ENCODE measurements around the gene ASRGL1.
"Not testable (repeated sequence)": the region's sequence is repeated elsewhere in the genome, so short reads cannot be mapped to it uniquely, and the experiment has no call there.

The ASRGL1 gene

DNA sequence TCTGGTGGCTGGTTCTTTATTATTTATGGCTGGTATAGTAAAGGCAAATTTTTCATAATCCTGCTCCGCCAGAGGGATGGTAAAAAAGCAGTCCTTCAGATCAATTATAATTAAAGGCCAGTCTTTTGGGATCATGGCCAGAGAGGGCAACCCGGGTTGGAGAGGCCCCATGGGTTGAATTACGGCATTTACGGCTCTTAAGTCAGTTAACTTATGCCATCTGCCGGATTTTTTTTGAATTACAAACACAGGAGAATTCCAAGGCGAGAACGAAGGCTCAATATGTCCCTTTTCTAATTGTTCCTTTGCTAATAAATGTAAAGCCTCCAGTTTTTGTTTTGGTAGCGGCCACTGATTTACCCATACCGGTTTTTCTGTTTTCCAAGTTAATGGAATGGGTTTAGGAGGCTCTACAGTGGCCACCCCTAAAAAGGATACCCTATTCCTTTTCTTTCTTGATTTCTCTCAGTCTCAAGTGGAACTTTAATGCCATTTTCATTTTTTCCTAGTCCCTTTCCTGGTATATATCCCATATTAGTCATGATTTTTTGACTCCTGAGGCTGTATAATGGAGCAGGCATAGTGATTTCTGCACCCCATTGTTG, 41.3 kb downstream of the ASRGL1 start:
- H3K27ac ChIP-seq, result not testable (repeated sequence)
- TF ChIP-seq, protein P1, sequence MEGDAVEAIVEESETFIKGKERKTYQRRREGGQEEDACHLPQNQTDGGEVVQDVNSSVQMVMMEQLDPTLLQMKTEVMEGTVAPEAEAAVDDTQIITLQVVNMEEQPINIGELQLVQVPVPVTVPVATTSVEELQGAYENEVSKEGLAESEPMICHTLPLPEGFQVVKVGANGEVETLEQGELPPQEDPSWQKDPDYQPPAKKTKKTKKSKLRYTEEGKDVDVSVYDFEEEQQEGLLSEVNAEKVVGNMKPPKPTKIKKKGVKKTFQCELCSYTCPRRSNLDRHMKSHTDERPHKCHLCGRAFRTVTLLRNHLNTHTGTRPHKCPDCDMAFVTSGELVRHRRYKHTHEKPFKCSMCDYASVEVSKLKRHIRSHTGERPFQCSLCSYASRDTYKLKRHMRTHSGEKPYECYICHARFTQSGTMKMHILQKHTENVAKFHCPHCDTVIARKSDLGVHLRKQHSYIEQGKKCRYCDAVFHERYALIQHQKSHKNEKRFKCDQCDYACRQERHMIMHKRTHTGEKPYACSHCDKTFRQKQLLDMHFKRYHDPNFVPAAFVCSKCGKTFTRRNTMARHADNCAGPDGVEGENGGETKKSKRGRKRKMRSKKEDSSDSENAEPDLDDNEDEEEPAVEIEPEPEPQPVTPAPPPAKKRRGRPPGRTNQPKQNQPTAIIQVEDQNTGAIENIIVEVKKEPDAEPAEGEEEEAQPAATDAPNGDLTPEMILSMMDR (IDR thresholded peaks at IDR 0.05), result peak; percentile 42

DNA sequence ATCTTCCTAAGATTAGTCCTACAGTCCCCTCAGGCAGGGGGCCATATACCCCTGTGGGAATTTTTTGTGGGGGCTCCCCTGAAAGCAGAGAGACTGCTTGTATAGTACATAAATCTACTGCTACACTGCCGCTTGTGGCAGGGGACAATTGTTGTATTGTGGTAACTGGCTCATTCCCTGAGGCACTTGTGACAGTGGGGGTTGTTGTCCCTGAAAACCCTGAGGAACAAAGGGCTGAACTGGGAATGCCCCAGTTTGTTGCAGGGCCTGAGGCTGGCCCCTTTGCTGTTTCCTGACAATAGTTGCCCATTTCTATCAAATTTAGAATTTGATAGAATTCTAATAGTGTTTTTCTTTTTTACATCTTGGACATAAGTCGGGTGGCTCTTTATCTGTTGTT, 42.3 kb downstream of the ASRGL1 start:
- H3K27ac ChIP-seq, result not testable (repeated sequence)

DNA sequence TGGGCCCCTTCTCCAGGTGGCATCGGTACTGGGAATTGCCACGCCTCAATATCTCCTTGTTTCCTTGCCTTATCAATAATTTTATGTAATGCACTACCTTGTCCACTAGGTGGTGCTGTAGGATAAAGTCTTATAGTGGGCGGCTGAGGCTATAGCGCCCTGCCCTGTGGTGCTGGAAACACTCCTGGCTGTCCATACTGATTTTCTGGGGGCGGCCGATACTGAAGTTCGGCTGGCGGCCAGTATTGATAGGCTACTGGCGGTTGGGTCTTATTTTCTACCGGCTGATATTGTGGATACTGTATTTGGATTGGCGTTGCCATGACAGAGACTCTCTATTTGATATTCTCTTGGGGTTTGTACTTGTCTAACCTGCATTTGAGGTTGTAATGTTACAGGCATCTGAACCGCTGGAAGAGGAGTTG, 43.6 kb downstream of the ASRGL1 start:
- H3K27ac ChIP-seq, result not testable (repeated sequence)
- TF ChIP-seq, protein P1 (IDR thresholded peaks at IDR 0.05), result peak; percentile 84

DNA sequence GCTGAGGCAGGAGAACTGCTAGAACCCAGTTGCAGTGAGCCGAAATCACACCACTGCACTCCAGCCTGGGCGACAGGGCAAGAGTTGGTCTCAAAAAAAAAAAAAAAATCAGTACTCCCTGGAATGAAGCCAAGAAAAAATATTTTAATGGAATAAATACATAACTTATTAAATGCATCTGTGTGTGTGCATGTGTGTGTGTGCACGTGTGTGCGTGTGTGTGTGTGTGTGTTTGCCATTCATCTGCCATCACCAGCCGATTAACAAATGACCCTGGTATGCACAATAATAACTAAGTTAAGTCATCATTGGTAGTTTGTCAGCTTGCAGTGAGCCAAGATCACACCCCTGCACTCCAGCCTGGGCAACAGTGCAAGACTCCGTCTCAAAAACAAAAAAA, 46.6 kb downstream of the ASRGL1 start:
- no peak for TF ChIP-seq ZFX (IDR thresholded peaks at IDR 0.05; ENCODE audit: borderline replicate concordance)
- TF ChIP-seq, protein P1 (IDR thresholded peaks at IDR 0.05), result no peak
- H3K27ac ChIP-seq, result peak overlapping the region; percentile 74; the same call in 1 of the 2 replicates

DNA sequence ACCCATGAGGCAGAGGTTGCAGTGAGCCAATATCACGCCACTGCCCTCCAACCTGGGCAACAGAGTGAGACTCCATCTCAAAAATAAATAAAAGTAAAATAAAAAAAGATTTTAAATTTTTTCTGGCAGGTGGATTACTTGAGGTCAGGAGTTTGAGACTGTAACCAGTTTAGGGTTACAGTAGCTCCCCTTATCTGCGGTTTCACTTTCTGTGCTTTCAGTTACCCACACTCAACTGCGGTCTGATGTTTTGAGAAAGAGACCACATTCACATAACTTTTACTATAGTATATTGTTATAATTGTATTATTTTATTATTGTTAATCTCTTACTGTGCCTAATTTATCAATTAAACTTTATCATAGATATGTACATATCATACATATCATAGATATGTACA, 48.8 kb downstream of the ASRGL1 start:
- H3K27ac ChIP-seq, result not testable (repeated sequence)

DNA sequence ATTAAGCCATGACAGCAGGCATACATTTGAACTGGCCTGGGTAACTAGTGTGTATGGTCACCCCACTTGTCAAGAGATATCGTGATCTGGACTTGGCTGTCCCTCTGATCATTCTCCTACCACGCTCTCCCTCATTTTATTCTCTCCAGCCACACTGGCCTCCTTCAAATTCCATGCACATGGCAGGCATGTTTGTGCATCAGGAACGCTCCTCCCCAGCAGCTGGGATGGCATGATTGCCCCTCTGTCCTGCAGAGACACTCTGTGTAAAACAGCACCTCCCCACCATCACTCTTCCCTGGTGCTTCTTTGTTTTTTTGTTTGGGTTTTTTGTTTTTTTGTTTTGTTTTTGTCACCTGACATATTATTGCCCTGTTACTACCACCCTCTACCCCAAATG, 50.1 kb downstream of the ASRGL1 start:
- TF ChIP-seq, protein P1 (IDR thresholded peaks at IDR 0.05), result no peak
- no peak overlapping the region for H3K27ac ChIP-seq

DNA sequence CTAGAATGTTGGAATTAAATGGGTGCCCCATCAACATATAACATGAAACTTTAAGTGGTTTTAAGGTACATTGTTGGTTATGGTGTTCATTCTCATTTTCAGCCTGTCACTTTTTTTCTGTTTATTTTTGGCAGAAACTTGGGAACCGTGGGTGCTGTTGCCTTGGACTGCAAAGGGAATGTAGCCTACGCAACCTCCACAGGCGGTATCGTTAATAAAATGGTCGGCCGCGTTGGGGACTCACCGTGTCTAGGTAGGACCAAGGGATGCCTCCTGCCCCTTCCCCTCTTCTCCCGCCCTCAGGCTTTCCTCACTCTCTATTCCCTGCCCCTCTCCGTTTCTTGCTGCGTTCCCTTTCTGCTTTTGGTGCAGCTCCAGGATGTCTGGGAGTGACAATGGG, 51.8 kb downstream of the ASRGL1 start:
- TF ChIP-seq, protein P1 (IDR thresholded peaks at IDR 0.05), result no peak
- no peak for TF ChIP-seq ZFX (IDR thresholded peaks at IDR 0.05; ENCODE audit: borderline replicate concordance)
- H3K27ac ChIP-seq, result no peak overlapping the region

DNA sequence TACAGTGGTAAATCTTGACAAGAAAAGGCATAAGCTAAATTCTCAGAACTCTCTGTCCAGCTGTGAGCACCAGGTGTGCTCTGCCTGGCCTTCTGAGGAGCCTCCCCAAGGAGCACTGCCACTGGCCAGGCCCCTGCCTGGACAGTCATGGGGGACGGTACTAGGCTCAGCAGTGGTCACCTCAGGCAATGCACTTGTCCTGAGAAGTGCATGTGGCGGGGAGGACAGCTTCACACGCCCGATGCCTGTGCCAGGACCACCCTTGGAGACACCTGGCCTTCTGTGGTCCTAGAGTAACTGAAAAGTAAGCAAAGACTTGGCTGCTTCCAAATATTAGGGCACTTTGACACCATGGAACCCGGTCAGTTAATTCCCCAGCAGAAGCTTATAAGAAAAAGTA, 53.0 kb downstream of the ASRGL1 start:
- no peak overlapping the region for H3K27ac ChIP-seq
- TF ChIP-seq ZFX (IDR thresholded peaks at IDR 0.05; ENCODE audit: borderline replicate concordance), result no peak
- TF ChIP-seq, protein P1 (IDR thresholded peaks at IDR 0.05), result no peak

Measured in 22Rv1 (cell line).